Renal cortical epithelial cell (primary cell): ENCODE measurements around the gene FIBCD1. TPM values are rescaled to one million over a fixed set of nuclear protein-coding genes. Genes with fewer than 3 reads are reported as not detected.

Experiments used
- DNase-seq: peaks from one replicate; pipeline ENCODE4 v3.0.0-alpha.2; 2011; ENCODE audit warnings: low read depth
- total RNA-seq: library from RNA; depleted of rRNA; stranded (reverse); fragments of >200 nt; gene quantifications from 2 replicates; pipeline ENCODE4 v1.2.3, GENCODE V29; 2014

FIBCD1 gene
- total RNA-seq, 1 donor from 2014 or later = 7.9 TPM

DNA sequence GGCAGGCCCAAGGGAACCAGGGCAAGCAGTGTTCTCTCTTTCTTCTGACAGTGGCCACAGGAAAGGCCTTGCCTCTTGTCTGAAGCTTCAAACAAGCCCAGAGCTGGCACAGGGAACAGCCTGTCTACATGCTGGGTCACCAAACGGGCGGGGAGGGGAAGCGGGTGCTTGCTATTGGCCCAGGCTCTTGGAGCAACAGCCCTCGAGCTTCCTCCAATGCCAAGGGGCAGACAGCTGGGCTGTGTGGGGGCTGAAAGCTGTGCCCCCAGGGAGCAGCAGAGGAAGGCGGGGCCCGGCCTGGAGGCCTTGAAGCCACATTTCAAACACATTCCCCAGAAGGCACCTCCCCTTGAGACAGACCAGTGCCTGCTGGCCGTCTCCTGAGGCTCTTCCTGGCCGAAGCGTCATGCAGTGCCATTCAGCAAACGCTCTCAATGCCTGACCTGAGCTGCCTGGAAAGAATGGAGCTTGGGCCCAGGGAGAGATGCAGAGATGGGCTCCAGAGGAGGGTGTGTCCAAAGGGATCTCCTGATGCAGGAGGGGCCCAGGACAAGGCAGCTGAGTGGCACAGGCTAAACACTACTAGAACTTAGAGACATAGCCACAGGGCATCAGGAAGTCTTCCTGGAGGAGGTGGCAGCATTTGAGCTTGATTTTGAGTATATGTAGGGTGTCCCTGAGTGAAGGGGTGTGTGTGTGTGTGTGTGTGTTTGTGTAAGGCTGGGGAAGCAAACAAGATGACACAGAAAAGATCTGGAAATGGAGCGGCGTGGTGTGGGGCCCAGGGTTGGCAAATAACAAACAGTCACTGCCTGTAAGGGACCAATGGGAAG is 2.5 kb downstream of the FIBCD1 start:
- peak; percentile 57 for DNase-seq

DNA sequence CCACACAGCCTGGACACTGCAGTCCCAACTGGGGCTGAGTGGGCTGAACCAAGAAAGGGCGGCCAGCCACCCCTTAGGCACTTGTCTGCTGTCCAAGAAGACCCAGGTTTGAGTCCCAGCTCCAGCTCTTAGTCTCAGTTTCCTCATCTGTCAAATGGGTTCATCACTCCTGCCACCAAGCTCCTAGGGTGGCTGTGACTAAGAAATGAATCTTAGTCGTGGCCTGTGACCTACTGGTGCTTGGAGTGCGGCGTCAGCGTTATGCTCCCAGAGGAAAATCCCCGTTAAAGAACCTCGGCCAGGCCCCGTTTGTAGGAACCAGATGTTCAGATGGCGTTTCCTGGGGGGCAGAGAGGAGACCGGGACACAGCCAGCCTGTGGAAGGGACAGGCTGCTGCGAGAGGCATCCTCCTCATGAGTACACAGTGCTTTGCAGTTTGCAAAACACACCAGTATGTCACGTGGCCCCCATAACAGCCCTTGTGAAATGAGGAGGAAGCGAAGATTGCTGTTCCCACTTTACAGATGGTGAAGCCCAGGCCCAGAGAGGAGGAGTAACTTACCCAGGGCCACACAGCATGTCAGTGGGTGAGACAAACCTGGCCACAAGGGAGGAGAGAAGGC is 3.3 kb downstream of the FIBCD1 start:
- DNase-seq = no peak

GRCh38 chr9:130934702-130935647 is 4.1 kb downstream of the FIBCD1 start:
- no peak for DNase-seq

DNA sequence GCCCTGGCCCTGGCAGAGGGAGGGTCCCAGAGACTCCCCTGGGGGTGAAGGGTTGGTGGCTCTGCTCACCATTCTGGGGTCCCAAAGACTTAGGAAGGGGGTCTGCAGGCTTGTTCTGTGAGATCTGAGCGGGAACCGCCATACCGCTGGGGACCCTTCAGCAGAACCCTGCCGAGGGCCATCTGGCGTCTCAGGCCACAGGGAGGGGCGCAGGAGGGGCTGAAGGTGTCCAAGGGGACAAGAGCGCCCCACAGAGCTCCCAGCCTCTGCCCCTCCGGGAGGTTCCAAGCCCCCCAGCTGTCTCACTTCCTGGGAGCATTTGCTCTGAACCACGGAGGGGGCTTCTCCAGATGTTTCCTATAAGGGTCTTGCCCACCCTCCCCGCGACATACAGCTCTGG is 4.8 kb downstream of the FIBCD1 start:
- DNase-seq = no peak

- DNase-seq = peak; percentile 58
These were observed 5.7 kb downstream of the FIBCD1 start for GRCh38 chr9:130933114-130934046.

DNA sequence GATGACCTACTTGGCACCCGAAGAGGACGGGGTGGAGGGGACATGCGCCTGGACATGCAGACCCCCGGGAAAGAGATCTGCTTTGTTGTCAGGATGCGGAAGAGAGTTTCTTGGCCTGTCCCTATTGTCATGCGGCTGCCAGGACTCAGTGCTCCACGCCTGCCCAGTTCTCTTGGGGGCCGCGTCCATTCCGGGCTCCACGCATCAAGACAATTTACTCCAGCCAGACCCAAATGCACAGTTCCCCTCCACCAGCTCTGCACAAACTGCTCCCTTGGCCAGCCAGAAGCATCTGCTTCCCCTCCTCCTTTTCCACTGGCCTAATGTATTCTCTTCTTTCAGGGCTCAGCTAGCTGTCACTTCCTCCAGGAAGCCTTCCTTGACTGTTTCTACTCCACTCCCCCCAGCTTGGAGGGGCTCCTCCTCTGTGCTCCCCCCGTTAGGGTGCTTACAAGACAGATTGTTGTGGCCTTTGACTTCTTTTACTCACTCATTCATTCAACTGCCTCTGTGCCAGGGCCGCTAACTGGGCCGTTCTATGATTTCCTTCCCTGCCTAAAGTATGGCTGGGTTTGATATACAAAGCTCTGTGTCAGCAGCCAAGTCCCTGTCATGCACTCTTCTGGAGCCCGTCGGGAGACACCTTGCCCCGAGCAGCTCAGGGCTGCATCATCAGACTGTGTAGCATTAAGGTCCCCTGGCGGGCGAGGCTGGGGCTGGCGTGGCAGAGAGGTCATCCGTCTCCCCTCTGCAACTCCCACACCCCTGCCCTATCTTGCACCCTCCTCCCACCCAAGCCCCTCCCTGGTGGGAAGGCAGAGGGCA is 6.6 kb downstream of the FIBCD1 start:
- DNase-seq = no peak

GRCh38 chr9:130931508-130932254 is 7.4 kb downstream of the FIBCD1 start:
- DNase-seq = no peak

DNA sequence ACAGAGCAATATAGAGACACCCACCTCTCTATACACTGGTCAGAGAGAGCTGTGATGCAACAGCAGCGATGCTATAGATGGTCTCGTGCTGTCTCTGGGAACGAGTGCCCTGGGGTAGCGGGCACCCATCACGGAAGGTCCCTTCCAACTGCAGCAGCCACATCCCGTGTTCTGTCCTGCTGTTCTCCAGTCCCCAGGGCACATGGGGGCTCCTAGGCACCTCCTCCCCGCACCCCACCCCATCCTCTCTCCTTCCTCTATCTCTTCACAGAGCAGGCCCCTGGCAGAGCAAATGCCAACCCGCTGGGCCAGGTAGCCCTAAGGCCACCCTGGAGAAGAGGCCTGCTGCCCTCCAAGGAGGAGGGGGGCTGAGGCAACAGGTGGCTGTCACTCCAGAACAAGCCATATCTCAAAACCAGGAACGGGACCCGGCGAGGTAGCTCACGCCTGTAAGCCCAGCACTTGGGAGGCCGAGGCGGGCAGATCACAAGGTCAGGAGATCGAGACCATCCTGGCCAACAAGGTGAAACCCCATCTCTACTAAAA is 8.2 kb downstream of the FIBCD1 start:
- DNase-seq = no peak

DNA sequence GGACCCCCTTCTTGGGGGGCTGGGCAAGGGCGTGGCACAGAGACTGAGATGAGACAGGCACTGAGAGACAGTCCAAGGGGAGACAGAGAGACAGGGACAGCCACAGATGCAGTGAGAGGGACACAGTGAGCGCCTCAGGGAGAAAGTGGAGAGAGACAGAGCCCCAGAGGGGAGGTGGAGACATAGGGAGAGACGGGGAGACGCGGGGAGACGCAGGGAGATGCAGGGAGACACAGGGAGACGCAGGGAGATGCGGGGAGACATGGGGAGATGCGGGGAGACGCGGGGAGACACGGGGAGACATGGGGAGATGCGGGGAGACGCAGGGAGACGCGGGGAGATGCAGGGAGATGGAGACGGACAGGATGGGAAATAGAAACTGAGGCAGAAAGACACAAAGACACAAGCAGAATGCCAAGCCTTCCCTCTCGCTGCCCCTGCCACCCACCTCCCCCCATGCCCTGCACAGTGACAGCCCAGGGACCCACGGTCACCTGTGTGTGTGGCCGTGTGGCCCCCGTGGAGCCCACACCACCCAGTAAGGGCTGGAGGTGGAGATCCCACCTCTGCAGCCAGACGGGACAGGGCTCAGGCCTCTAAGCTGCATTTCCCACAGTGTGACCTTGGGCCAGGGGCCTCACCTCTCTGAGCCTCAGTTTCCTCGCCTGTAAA is 8.8 kb downstream of the FIBCD1 start:
- DNase-seq = no peak

DNA sequence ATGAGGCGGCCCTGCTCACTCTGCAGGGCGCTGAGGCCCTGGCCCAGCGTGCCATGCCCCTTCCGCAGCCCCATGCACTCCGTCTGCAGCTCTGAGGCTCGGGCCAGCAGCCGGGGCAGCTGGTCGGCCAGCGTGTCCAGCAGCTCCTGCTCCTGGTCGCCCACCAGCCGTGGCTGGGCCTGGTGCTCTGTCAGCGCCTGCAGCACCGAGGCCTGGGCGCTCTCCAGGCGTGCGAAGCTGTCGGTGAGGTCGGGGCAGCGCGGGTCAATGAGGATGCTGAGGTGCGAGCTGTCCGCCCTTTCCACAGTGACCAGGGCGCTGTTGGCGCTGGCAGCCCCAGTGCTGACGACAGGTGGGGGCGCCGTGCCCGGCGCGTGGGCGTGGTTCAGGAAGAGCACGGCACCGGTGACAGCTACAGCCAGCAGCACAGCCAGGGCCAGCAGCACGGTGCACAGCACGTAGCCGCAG is 9.4 kb downstream of the FIBCD1 start:
- no peak for DNase-seq

DNA sequence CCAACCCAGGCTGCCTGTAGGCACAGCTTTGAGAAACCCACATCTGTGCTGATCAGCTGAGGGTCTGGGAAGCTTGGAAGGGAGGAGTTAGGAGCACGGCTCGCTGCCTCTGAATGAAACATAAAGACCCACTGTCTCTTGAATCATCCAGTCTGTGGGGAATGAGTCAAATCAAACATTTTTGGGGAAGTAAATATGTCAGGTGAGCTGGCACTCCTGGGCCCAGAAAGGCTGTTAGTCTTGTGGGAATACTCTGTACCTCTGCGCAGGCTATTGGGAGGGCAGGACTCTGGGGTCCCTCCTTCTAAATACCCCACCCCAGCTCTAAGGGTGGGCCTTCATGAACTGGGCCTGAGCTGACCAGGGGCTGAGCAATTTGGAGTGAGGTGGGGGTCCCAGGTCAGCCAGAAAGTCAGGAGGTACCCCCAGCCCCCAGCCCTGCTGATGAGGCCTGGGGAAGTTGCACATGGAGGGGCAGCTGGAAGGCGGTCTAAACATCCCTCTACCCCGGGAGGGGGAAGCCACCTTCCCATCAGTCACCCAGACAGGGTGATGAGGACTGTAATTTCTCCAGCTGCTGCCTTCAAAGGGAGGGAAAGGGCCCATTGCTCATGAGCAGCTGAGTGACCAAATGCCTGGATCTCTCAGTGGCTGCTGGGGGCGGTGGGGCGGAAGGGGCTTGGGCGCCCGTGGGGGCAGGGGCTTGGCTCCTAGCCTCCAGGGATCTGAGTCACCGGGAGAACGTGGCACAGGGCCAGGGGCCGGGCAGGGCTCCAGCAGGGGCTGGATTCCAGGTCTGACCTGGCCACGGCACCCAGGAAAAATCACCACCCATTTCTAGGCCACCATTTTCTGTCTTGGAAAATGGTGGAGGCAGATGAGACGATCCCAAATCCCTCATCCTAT is 10.8 kb downstream of the FIBCD1 start:
- peak; percentile 87 for DNase-seq

GRCh38 chr9:130927338-130927737 is 11.7 kb downstream of the FIBCD1 start:
- DNase-seq = peak; percentile 33

DNA sequence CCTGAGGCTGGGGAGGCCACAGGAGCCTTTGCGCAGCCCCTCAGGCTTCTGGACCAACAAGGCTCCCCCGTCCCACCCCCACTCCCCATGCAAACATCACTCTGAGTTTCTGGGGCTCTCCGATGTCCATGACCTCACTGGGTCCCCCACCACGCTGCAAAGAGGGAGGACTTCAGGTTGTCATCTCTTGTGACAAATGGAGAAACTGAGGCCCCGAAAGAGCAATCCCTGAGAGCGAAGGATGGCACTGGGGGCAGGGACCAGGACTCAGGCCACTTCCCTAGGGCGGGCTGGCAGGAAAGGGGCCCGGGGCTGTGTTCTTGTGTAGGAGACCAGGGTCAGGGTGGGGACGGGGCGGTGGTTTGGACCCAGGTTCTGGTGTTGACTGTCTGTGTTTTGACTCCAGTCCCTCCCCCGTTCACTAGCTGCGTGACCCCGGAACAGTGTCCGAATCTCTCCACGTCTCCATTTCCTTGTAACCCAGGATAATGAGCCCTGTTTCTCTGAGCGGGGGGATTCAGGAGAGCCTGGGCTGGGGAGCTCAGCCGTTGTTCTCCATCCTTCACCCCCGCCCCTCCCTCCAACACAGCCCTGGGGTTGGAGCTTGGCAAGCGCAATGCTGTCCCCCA is 13.9 kb downstream of the FIBCD1 start:
- DNase-seq = no peak

- no peak for DNase-seq
These were observed 14.6 kb downstream of the FIBCD1 start for GRCh38 chr9:130924448-130924788.

- DNase-seq = no peak
These were observed 15.2 kb downstream of the FIBCD1 start for GRCh38 chr9:130923611-130924447.
